ENCODE data around the gene BABAM1. TPM values are rescaled to one million over a fixed set of nuclear protein-coding genes. Genes with fewer than 3 reads are reported as not detected.

BABAM1 gene
- total and polyA plus RNA-seq, 9 of the 15 experiments (the other 6 are each of a cell fraction or from before 2014, with no cell fraction given), result 14.7 to 160 (median 113) TPM

GRCh38 chr19:17309198-17309964 lies 42.1 kb downstream of the BABAM1 start, which contains the start of gene DDA1 (continued):
- TF ChIP-seq EP300 (IDR thresholded peaks at IDR 0.05; ENCODE audit: low read length), result peak; percentile 4; the same call in 1 of the 2 replicates
- TF ChIP-seq SRSF9 (IDR thresholded peaks at IDR 0.05; ENCODE audit: borderline replicate concordance, low read depth, low read length), result no peak
- no peak for TF ChIP-seq RUNX1 (IDR thresholded peaks at IDR 0.05; ENCODE audit: low read depth)
- peak; percentile 95 for TF ChIP-seq NR2C2 (CRISPR knock-in tag; IDR thresholded peaks at IDR 0.05)
- peak; percentile 100 for TF ChIP-seq NR2C2 (tag; IDR thresholded peaks at IDR 0.05)
- TF ChIP-seq ZNF41 (CRISPR knock-in tag; conservative IDR thresholded peaks at IDR 0.05), result no peak
- TF ChIP-seq SMARCE1 (IDR thresholded peaks at IDR 0.05), result no peak
- TF ChIP-seq KLF13 (tag; IDR thresholded peaks at IDR 0.05; ENCODE audit: borderline replicate concordance, low read depth), result no peak; the same call in 1 of the 2 replicates
- TF ChIP-seq HCFC1 (IDR thresholded peaks at IDR 0.05; ENCODE audit: low read depth, low read length), result peak; percentile 94
- TF ChIP-seq CEBPB (tag; IDR thresholded peaks at IDR 0.05), result no peak
- no peak for TF ChIP-seq NCOA4 (IDR thresholded peaks at IDR 0.05; ENCODE audit: partially characterized antibody)
- no peak for TF ChIP-seq TSHZ1 (CRISPR knock-in tag; IDR thresholded peaks at IDR 0.05)
- TF ChIP-seq GTF2A2 (tag; IDR thresholded peaks at IDR 0.05), result no peak
- TF ChIP-seq, protein P1, sequence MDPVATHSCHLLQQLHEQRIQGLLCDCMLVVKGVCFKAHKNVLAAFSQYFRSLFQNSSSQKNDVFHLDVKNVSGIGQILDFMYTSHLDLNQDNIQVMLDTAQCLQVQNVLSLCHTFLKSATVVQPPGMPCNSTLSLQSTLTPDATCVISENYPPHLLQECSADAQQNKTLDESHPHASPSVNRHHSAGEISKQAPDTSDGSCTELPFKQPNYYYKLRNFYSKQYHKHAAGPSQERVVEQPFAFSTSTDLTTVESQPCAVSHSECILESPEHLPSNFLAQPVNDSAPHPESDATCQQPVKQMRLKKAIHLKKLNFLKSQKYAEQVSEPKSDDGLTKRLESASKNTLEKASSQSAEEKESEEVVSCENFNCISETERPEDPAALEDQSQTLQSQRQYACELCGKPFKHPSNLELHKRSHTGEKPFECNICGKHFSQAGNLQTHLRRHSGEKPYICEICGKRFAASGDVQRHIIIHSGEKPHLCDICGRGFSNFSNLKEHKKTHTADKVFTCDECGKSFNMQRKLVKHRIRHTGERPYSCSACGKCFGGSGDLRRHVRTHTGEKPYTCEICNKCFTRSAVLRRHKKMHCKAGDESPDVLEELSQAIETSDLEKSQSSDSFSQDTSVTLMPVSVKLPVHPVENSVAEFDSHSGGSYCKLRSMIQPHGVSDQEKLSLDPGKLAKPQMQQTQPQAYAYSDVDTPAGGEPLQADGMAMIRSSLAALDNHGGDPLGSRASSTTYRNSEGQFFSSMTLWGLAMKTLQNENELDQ (CRISPR knock-in tag; IDR thresholded peaks at IDR 0.05; ENCODE audit: borderline replicate concordance), result no peak
- TF ChIP-seq NCOR1 (IDR thresholded peaks at IDR 0.05), result no peak
- no peak for TF ChIP-seq ZNF24 (IDR thresholded peaks at IDR 0.05)
- TF ChIP-seq TGIF2 (CRISPR knock-in tag; IDR thresholded peaks at IDR 0.05), result no peak
- no peak for TF ChIP-seq RBM39 (optimal IDR thresholded peaks at IDR 0.05; ENCODE audit: low read depth, low read length)
- TF ChIP-seq SIX5 (IDR thresholded peaks at IDR 0.05; ENCODE audit: borderline replicate concordance in 1 of 2, insufficient read depth in 1 of 2, low read depth in 1 of 2, low read length in 2 of 2), result peak; percentile 80 to 84
- no peak for TF ChIP-seq ZNF384 (IDR thresholded peaks at IDR 0.05; ENCODE audit: low read depth, low read length)

Measured in K562 (cell line).